ENCODE results near the gene PPM1M. TPM values are rescaled to one million over a fixed set of nuclear protein-coding genes. Genes with fewer than 3 reads are reported as not detected.

PPM1M gene
- total RNA-seq, 1 donor from 2014 or later: 10.6 TPM

DNA sequence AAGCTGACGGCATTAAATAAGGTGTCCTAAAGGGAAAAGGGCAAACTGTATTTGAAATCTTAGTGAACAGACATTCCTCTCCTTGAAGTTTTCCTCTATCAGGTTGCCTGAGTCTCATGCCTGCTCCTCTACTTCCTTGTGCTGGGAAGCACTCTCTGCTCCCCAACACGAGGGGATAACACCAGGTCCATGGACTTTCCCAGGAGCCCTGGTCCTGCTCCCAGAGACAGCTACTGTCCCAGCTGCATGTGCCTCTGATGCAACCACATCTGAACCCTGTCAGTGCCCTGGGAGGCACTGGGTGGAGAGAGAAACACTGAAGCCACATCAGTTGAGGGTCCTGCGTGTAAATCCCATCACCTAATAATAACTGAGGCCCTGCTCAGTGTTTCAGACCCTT, 27.5 kb upstream of the PPM1M start:
- H3K36me3 Mint-ChIP-seq: peaks cover 26% of the 10 kb centered on the region
- no peaks in the 10 kb centered on the region for H3K9me3 Mint-ChIP-seq
- no peak overlapping the region for H3K4me3 Mint-ChIP-seq
- TF ChIP-seq, protein P1, sequence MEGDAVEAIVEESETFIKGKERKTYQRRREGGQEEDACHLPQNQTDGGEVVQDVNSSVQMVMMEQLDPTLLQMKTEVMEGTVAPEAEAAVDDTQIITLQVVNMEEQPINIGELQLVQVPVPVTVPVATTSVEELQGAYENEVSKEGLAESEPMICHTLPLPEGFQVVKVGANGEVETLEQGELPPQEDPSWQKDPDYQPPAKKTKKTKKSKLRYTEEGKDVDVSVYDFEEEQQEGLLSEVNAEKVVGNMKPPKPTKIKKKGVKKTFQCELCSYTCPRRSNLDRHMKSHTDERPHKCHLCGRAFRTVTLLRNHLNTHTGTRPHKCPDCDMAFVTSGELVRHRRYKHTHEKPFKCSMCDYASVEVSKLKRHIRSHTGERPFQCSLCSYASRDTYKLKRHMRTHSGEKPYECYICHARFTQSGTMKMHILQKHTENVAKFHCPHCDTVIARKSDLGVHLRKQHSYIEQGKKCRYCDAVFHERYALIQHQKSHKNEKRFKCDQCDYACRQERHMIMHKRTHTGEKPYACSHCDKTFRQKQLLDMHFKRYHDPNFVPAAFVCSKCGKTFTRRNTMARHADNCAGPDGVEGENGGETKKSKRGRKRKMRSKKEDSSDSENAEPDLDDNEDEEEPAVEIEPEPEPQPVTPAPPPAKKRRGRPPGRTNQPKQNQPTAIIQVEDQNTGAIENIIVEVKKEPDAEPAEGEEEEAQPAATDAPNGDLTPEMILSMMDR (IDR thresholded peaks at IDR 0.05; ENCODE audit: unreplicated experiment): no peak
- DNase-seq (ENCODE audit: low spot score in 2 of 2, unreplicated experiment in 2 of 2): no peak
- peaks cover 10% of the 10 kb centered on the region for H3K4me1 Mint-ChIP-seq
- H3K27me3 Mint-ChIP-seq (ENCODE audit: low read depth): no peaks in the 10 kb centered on the region
- no peak overlapping the region for H3K27ac Mint-ChIP-seq

DNA sequence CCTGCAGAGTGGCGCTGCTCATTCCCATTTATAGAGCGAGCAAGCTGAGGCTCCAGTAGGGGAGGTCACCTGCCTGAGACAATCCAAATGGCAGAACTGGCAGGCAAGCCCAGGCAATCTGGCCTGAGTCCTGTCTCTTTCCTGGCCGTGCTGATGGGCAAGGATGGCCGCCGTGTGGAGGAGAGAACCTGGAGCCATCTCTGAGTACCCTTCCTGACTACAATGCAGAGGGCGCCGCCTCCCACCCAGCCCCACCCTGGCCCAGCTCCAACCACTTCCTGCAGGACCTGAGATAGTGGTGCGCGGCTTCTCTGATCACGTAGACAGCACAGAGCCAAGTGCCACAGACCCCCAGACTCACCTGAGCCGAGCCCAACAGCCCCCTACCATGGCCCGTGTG, 27.1 kb upstream of the PPM1M start:
- no peaks in the 10 kb centered on the region for H3K27me3 Mint-ChIP-seq (ENCODE audit: low read depth)
- H3K27ac Mint-ChIP-seq: no peak overlapping the region
- H3K4me1 Mint-ChIP-seq: peaks cover 10% of the 10 kb centered on the region
- H3K36me3 Mint-ChIP-seq: peaks cover 23% of the 10 kb centered on the region
- no peak overlapping the region for H3K4me3 Mint-ChIP-seq
- no peak for DNase-seq (ENCODE audit: low spot score in 2 of 2, unreplicated experiment in 2 of 2)
- TF ChIP-seq, protein P1 (IDR thresholded peaks at IDR 0.05; ENCODE audit: unreplicated experiment): no peak
- H3K9me3 Mint-ChIP-seq: no peaks in the 10 kb centered on the region

DNA sequence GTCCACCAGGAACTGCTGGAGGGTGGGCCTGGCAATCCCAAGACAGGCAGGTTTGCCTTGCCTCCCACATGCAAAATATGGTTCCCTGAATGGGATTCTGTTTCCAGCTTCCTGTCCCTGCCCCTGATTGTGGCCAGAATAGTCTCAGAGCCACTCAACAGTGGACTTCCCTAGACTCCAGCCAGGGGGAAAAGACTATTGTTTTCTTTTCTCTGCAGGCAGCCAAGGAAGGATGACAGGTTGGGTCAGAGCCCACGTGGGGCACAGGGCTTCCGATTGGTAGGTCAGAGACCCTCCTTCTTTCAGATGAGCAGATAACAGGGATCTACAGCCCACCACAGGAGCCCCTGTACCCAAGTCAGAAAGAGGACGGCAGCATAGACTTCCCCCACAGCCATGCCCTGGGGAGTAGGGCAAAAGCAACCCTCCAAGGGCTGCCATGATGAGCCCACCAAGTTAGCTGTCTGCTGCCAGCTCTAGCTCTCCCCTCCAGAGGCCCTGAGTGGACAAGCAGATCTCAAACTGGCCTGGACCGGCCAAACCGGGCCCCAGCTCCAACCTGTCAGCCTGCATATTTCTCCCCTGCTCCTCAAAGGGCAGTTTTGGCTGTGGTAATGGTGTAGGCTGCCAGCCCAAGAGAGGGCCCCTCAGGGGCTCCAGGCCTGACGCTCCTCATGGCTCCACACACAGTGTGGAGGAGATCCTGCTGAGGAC, 26.5 kb upstream of the PPM1M start:
- peaks cover 10% of the 10 kb centered on the region for H3K4me1 Mint-ChIP-seq
- TF ChIP-seq, protein P1 (IDR thresholded peaks at IDR 0.05; ENCODE audit: unreplicated experiment): no peak
- DNase-seq (ENCODE audit: low spot score in 2 of 2, unreplicated experiment in 2 of 2): no peak
- H3K9me3 Mint-ChIP-seq: no peaks in the 10 kb centered on the region
- no peaks in the 10 kb centered on the region for H3K27me3 Mint-ChIP-seq (ENCODE audit: low read depth)
- H3K36me3 Mint-ChIP-seq: peaks cover 19% of the 10 kb centered on the region
- peak overlapping the region; percentile 78 for H3K27ac Mint-ChIP-seq
- H3K4me3 Mint-ChIP-seq: no peak overlapping the region

DNA sequence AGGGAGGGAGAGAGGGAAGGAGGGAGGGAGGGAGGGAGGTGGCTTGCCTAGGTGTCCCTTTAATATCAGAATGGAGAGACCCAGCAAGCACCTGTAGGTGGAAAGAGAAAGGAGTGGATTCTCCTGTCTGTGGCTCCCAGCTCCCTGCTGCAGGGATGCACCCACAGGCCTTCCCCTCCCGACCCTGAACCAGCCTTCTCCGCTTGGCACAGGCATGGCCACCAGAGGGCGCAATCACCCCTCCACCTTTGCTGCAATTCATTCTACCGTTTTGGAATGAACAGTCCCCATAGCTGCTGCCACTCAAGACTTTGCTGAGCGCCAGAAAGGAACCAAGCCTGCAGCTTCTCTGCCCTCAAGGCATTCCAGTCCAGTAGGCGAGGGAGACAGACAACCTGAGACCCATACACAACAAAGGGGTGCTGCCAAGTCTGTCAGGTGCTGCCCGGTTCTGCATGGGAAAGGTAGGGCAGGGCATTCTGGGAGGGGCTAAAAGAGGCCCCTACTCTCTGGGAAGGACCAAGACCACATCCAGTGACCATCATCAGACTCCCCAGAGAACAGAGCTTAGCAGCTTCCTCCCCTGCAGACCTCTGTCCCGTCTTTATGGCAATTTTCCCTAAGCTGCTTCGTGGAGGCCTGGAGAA, 25.1 kb upstream of the PPM1M start:
- Mint-ChIP-seq H3K9me3 (no peaks in the 10 kb centered on the region), H3K4me1 (peaks cover 10% of the 10 kb centered on the region), H3K36me3 (peaks cover 7% of the 10 kb centered on the region), H3K4me3 (no peak overlapping the region), H3K27ac (no peak overlapping the region), H3K27me3 (ENCODE audit: low read depth) (no peaks in the 10 kb centered on the region)
- peak; percentile 74 to 92 for DNase-seq (ENCODE audit: low spot score in 2 of 2, unreplicated experiment in 2 of 2)
- TF ChIP-seq, protein P1 (IDR thresholded peaks at IDR 0.05; ENCODE audit: unreplicated experiment): peak; percentile 82

DNA sequence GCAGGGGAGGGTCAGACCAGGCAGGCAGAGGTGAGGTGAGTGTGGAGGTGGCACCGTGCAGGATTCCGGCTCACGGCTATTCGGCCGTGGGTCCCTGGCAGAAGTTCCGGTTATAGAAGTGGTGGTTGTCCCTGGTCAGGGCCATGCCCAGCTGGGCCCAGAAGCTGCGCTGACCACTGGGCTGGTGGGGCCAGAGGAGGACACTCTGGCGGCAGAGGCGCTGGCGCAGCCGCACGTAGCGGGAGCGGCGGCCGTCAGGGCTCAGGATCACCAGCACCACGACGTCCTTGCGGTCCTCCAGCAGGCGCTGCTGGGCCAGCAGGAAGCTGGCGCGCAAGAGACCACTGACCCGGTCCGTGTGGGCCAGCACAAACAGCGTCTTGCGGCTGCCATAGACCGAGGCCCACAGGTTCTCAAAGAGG, 24.4 kb upstream of the PPM1M start:
- Mint-ChIP-seq H3K4me3 (no peak overlapping the region), H3K36me3 (peaks cover 5% of the 10 kb centered on the region), H3K27ac (no peak overlapping the region), H3K9me3 (no peaks in the 10 kb centered on the region), H3K4me1 (peaks cover 10% of the 10 kb centered on the region), H3K27me3 (ENCODE audit: low read depth) (no peaks in the 10 kb centered on the region)
- TF ChIP-seq, protein P1 (IDR thresholded peaks at IDR 0.05; ENCODE audit: unreplicated experiment): no peak
- DNase-seq (ENCODE audit: low spot score in 2 of 2, unreplicated experiment in 2 of 2): no peak

Data from mesothelial cell of epicardium (in vitro differentiated cells).